ENCODE results near the gene NQO1. TPM values are rescaled to one million over a fixed set of nuclear protein-coding genes. Genes with fewer than 3 reads are reported as not detected.

NQO1 gene
- total and polyA plus RNA-seq, 2 donors (not counting 1 experiment from before 2014, with no cell fraction given): 1.3 to 2.3 TPM

DNA sequence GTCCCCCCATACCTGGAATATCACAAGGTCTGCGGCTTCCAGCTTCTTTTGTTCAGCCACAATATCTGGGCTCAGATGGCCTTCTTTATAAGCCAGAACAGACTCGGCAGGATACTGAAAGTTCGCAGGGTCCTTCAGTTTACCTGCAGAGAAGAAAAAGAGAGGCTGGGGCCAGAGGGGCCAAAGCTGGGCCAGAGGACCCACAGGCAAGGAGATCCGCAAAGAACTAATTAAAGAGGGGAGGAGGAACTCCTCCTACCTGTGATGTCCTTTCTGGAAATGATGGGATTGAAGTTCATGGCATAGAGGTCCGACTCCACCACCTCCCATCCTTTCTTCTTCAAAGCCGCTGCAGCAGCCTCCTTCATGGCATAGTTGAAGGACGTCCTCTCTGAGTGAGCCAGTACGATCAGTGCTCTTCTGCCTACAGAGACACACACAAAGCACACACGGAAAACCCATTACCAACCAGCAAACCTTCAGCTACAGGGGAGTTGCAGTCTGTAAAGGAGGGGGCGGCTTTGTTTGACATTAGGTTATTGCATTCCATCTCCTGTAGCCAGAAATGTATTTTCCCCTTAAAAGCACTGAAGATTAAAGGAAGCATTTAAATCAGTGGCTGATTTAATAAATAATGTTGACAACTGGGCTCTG is 8.1 kb downstream of the NQO1 start:
- Mint-ChIP-seq H3K9me3 (ENCODE audit: insufficient read depth) (no peaks in the 10 kb centered on the region), H3K27me3 (no peaks in the 10 kb centered on the region), H3K4me3 (no peak overlapping the region), H3K27ac (no peak overlapping the region), H3K4me1 (no peaks in the 10 kb centered on the region)
- no peak overlapping the region for H3K4me3 ChIP-seq (ENCODE audit: control extremely low read depth in 1 of 5, extremely low read depth in 1 of 5, insufficient read depth in 1 of 5, low read depth in 2 of 5, low read length in 4 of 5)
- no peak overlapping the region for H3K27ac ChIP-seq (ENCODE audit: low read length in 2 of 2)
- no peak overlapping the region for H3K9ac ChIP-seq (ENCODE audit: low read length)
- POLR2A ChIA-PET: interaction anchor here (0.7 kb wide), 1 partner anchor 37 kb away, joined by 3 read pairs; the partner anchor contains the start of gene NOB1
- no peak for TF ChIP-seq EZH2 (IDR thresholded peaks at IDR 0.05; ENCODE audit: borderline replicate concordance, insufficient read depth, low read depth, low read length, poor library complexity, severe bottlenecking)
- TF ChIP-seq, protein P1, sequence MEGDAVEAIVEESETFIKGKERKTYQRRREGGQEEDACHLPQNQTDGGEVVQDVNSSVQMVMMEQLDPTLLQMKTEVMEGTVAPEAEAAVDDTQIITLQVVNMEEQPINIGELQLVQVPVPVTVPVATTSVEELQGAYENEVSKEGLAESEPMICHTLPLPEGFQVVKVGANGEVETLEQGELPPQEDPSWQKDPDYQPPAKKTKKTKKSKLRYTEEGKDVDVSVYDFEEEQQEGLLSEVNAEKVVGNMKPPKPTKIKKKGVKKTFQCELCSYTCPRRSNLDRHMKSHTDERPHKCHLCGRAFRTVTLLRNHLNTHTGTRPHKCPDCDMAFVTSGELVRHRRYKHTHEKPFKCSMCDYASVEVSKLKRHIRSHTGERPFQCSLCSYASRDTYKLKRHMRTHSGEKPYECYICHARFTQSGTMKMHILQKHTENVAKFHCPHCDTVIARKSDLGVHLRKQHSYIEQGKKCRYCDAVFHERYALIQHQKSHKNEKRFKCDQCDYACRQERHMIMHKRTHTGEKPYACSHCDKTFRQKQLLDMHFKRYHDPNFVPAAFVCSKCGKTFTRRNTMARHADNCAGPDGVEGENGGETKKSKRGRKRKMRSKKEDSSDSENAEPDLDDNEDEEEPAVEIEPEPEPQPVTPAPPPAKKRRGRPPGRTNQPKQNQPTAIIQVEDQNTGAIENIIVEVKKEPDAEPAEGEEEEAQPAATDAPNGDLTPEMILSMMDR (IDR thresholded peaks at IDR 0.05): no peak
- H4K20me1 ChIP-seq (ENCODE audit: control insufficient read depth, insufficient read depth, low read length, poor library complexity, severe bottlenecking): no peaks in the 10 kb centered on the region
- CTCF ChIA-PET: interaction anchor here (1.3 kb wide), 1 partner anchor 36 kb away, joined by 4 read pairs; the partner anchor contains the start of gene NOB1
- no peak for ATAC-seq (ENCODE audit: low read depth)
- no peaks in the 10 kb centered on the region for H3K36me3 ChIP-seq (replicated peaks in 1 of 2; ENCODE audit: control extremely low read depth in 1 of 2, control insufficient read depth in 1 of 2, extremely low read depth in 1 of 2, insufficient read depth in 2 of 2, low read length in 1 of 2)
- H3K4me2 ChIP-seq (replicated peaks; ENCODE audit: low read depth, low read length, poor library complexity, severe bottlenecking): no peak overlapping the region
- intact Hi-C loops (cut with micrococcal nuclease): no loop called here
- H2AFZ ChIP-seq (ENCODE audit: insufficient read depth, low read depth, low read length, poor library complexity, severe bottlenecking): no peak overlapping the region
- H3K9me3 ChIP-seq (ENCODE audit: control extremely low read depth in 1 of 3, control insufficient read depth in 2 of 3, insufficient read depth in 1 of 3, low read length in 2 of 3): no peaks in the 10 kb centered on the region
- DNase-seq: no peak
- H3K27me3 ChIP-seq (replicated peaks in 1 of 4; ENCODE audit: control extremely low read depth in 1 of 4, control insufficient read depth in 3 of 4, insufficient read depth in 4 of 4, low read length in 3 of 4): no peaks in the 10 kb centered on the region
- WGBS (ENCODE audit: insufficient coverage): 93% methylated on average over 3 of the region's 10 CpGs
- H3K79me2 ChIP-seq (ENCODE audit: control insufficient read depth, insufficient read depth, low read length): no peaks in the 10 kb centered on the region
- H3K4me1 ChIP-seq (ENCODE audit: control insufficient read depth in 2 of 2, insufficient read depth in 2 of 2, low read length in 2 of 2): no peaks in the 10 kb centered on the region

DNA sequence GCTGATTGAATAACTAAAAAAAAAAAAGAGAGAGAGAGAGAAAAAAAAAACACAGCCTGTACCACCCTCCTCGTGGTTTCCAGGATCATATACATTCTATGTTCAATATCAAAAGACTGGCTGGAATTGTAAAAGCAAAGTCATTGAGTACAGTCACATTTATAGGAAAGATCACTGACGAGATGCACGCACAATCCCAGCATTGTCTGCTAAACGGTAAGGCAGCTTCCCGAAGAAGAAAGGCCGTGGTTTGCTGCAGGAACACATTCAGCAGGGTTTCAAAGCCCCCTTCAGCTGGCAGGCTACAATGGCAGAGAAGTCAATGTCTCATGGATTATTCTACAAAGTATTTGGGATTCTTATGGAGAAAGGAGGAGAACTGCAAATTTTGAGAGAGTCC is 9.3 kb downstream of the NQO1 start:
- no peak overlapping the region for H2AFZ ChIP-seq (ENCODE audit: insufficient read depth, low read depth, low read length, poor library complexity, severe bottlenecking)
- H3K79me2 ChIP-seq (ENCODE audit: control insufficient read depth, insufficient read depth, low read length): no peaks in the 10 kb centered on the region
- no peak overlapping the region for H3K27ac ChIP-seq (ENCODE audit: low read length in 2 of 2)
- no peak overlapping the region for H3K27ac Mint-ChIP-seq
- H3K4me3 ChIP-seq (ENCODE audit: control extremely low read depth in 1 of 5, extremely low read depth in 1 of 5, insufficient read depth in 1 of 5, low read depth in 2 of 5, low read length in 4 of 5): no peak overlapping the region
- H3K4me2 ChIP-seq (replicated peaks; ENCODE audit: low read depth, low read length, poor library complexity, severe bottlenecking): no peak overlapping the region
- intact Hi-C loops (cut with micrococcal nuclease): no loop called here
- no peaks in the 10 kb centered on the region for H3K27me3 ChIP-seq (replicated peaks in 1 of 4; ENCODE audit: control extremely low read depth in 1 of 4, control insufficient read depth in 3 of 4, insufficient read depth in 4 of 4, low read length in 3 of 4)
- ATAC-seq (ENCODE audit: low read depth) (no peak), DNase-seq (no peak)
- H3K4me3 Mint-ChIP-seq: no peak overlapping the region
- H4K20me1 ChIP-seq (ENCODE audit: control insufficient read depth, insufficient read depth, low read length, poor library complexity, severe bottlenecking): no peaks in the 10 kb centered on the region
- no peak overlapping the region for H3K9ac ChIP-seq (ENCODE audit: low read length)
- no peaks in the 10 kb centered on the region for H3K4me1 ChIP-seq (ENCODE audit: control insufficient read depth in 2 of 2, insufficient read depth in 2 of 2, low read length in 2 of 2)
- H3K27me3 Mint-ChIP-seq: no peaks in the 10 kb centered on the region
- no peaks in the 10 kb centered on the region for H3K36me3 ChIP-seq (replicated peaks in 1 of 2; ENCODE audit: control extremely low read depth in 1 of 2, control insufficient read depth in 1 of 2, extremely low read depth in 1 of 2, insufficient read depth in 2 of 2, low read length in 1 of 2)
- no peaks in the 10 kb centered on the region for H3K9me3 ChIP-seq (ENCODE audit: control extremely low read depth in 1 of 3, control insufficient read depth in 2 of 3, insufficient read depth in 1 of 3, low read length in 2 of 3)
- no peaks in the 10 kb centered on the region for H3K4me1 Mint-ChIP-seq
- POLR2A ChIA-PET: interaction anchor here (0.6 kb wide), 1 partner anchor 99 kb away, joined by 6 read pairs; no protein-coding TSS in a partner anchor
- no peaks in the 10 kb centered on the region for H3K9me3 Mint-ChIP-seq (ENCODE audit: insufficient read depth)
- 97% methylated on average over 5 of the region's 6 CpGs for WGBS (ENCODE audit: insufficient coverage)
- no peak for TF ChIP-seq EZH2 (IDR thresholded peaks at IDR 0.05; ENCODE audit: borderline replicate concordance, insufficient read depth, low read depth, low read length, poor library complexity, severe bottlenecking)
- TF ChIP-seq, protein P1 (IDR thresholded peaks at IDR 0.05): no peak
- CTCF ChIA-PET: interaction anchor here (0.5 to 1.3 kb wide), 3 partner anchors 22 to 566 kb away, joined by 3 to 4 read pairs (median 3); partner anchors contain the start of gene NOB1
